Endothelial cell of umbilical vein (primary cell): ENCODE results near the gene CCDC177. TPM values are rescaled to one million over a fixed set of nuclear protein-coding genes. Genes with fewer than 3 reads are reported as not detected.

Experiments
- BruUV-seq: library from RNA; stranded (reverse); fragments of 400-500 nt; replicated peaks from 2 replicates; lab custom pipeline; 2021; lab: Mats Ljungman, UMichigan
- CTCF ChIA-PET: fragments of 300-600, 350-600 bp; sonication (Branson Sonifier 250); formaldehyde crosslinking; loops from one replicate; lab custom pipeline; 2021; ENCODE audit warnings: antibody characterized with exemption, inconsistent platforms; lab: Charles Lee
- POLR2A ChIA-PET: fragments of 300-600, 350-600 bp; sonication (Branson Sonifier 250); formaldehyde crosslinking; loops from one replicate; lab custom pipeline; 2021; ENCODE audit warnings: antibody characterized with exemption, inconsistent platforms; lab: Charles Lee
- DNase-seq: peaks from one replicate; pipeline ENCODE4 v3.0.0-alpha.2; 2011; ENCODE audit warnings: low read depth, low spot score
- FAIRE-seq: peaks from 2 replicates; lab custom pipeline; 2011; peaks lifted over from hg19 to GRCh38; lab: Jason Lieb, UNC
- H2AFZ ChIP-seq: 2 replicates; pipeline ENCODE4 v1.6.0; 2012; ENCODE audit warnings: low read depth, low read length, control low read depth, inconsistent platforms
- H3K27ac ChIP-seq: 2 replicates; pipeline ENCODE4 v1.5.1; 2011; ENCODE audit warnings: low read depth, mild to moderate bottlenecking, control low read depth, low read length, moderate library complexity; ENCODE audit not compliant: insufficient read depth
- H3K27me3 ChIP-seq, 2 experiments: 2 replicates each; pipeline versions ENCODE4 v1.6.0 to v1.6.1; 2011; ENCODE audit warnings: low read length in 2 of 2, mixed read lengths in 1 of 2; ENCODE audit not compliant: control insufficient read depth in 2 of 2, insufficient read depth in 2 of 2
- H3K36me3 ChIP-seq, 2 experiments: 2 replicates in 1 of 2; 3 replicates in 1 of 2; pipeline ENCODE4 v1.5.1; 2011; ENCODE audit warnings: low read length in 2 of 2, mild to moderate bottlenecking in 1 of 2, moderate library complexity in 1 of 2; ENCODE audit not compliant: control insufficient read depth in 2 of 2, insufficient read depth in 2 of 2; ENCODE audit errors: extremely low read depth in 1 of 2
- H3K4me1 ChIP-seq: 3 replicates; pipeline ENCODE4 v1.5.1; 2011; ENCODE audit warnings: mild to moderate bottlenecking, low read length; ENCODE audit not compliant: control insufficient read depth, insufficient read depth; ENCODE audit errors: extremely low read depth
- H3K4me2 ChIP-seq: 2 replicates; pipeline ENCODE4 v1.6.1; 2011; ENCODE audit warnings: low read length, control low read depth, mixed read lengths; ENCODE audit not compliant: insufficient read depth
- H3K4me3 ChIP-seq, 3 experiments: fragments of 200-600 bp in 1 of 3; sonication (generic), shearing (Covaris generic) in 1 of 3; replicated peaks in 1 of 3; 2 replicates each; pipeline ENCODE4 v1.5.1; 2011 to 2016; ENCODE audit warnings: control low read depth in 3 of 3, low read length in 3 of 3, mild to moderate bottlenecking in 2 of 3, inconsistent platforms in 1 of 3, low read depth in 1 of 3, moderate library complexity in 1 of 3; ENCODE audit not compliant: insufficient read depth in 1 of 3
- H3K79me2 ChIP-seq: 2 replicates; pipeline ENCODE4 v1.6.0; 2012; ENCODE audit warnings: low read length, inconsistent platforms; ENCODE audit not compliant: control insufficient read depth, insufficient read depth
- H3K9ac ChIP-seq: replicated peaks from 2 replicates; pipeline ENCODE3; 2011; ENCODE audit warnings: low read length, control low read depth; ENCODE audit not compliant: insufficient read depth; ENCODE audit errors: extremely low read depth
- H3K9me1 ChIP-seq: replicated peaks from 3 replicates; pipeline ENCODE4 v1.6.0; 2011; ENCODE audit warnings: mild to moderate bottlenecking, low read length; ENCODE audit not compliant: control insufficient read depth, insufficient read depth; ENCODE audit errors: extremely low read depth
- H3K9me3 ChIP-seq: replicated peaks from 2 replicates; pipeline ENCODE4 v1.5.1; 2012; ENCODE audit warnings: low read length, inconsistent platforms; ENCODE audit not compliant: control insufficient read depth, insufficient read depth
- H4K20me1 ChIP-seq: replicated peaks from 2 replicates; pipeline ENCODE3; 2011; ENCODE audit warnings: mild to moderate bottlenecking, low read length; ENCODE audit not compliant: control insufficient read depth, insufficient read depth; ENCODE audit errors: extremely low read depth
- CTCF ChIP-seq, 2 donors: IDR thresholded peaks; 1 replicate in 1 of 2; 2 replicates in 1 of 2; pipeline ENCODE4 v1.5.1; 2011; ENCODE audit warnings: low read length in 2 of 2, mild to moderate bottlenecking in 2 of 2, moderate library complexity in 2 of 2, control low read depth in 1 of 2, inconsistent platforms in 1 of 2, low read depth in 1 of 2; ENCODE audit not compliant: insufficient read depth in 1 of 2; ENCODE audit errors: extremely low read depth in 1 of 2
- EZH2 ChIP-seq: IDR thresholded peaks from 2 replicates; pipeline ENCODE4 v1.6.1; 2012; ENCODE audit warnings: borderline replicate concordance, low read depth, mild to moderate bottlenecking, moderate library complexity, low read length, inconsistent platforms; ENCODE audit not compliant: severe bottlenecking
- FOS ChIP-seq: IDR thresholded peaks from 2 replicates; pipeline ENCODE4 v1.6.1; 2011; ENCODE audit warnings: mild to moderate bottlenecking, low read length, moderate library complexity, borderline replicate concordance; ENCODE audit not compliant: insufficient read depth
- GATA2 ChIP-seq: IDR thresholded peaks from 2 replicates; pipeline ENCODE4 v1.7.0; 2011; ENCODE audit warnings: low read depth, mild to moderate bottlenecking, moderate library complexity, mixed read lengths, low read length; ENCODE audit not compliant: insufficient read length, insufficient read depth
- JUN ChIP-seq: IDR thresholded peaks from 2 replicates; pipeline ENCODE4 v1.6.1; 2011; ENCODE audit warnings: borderline replicate concordance, low read depth; ENCODE audit not compliant: insufficient read length, insufficient read depth
- MAX ChIP-seq: IDR thresholded peaks from 2 replicates; pipeline ENCODE4 v1.6.1; 2011; ENCODE audit not compliant: insufficient read depth, insufficient read length
- MYC ChIP-seq: IDR thresholded peaks from one replicate; pipeline ENCODE4 v1.6.1; 2011; ENCODE audit warnings: mild to moderate bottlenecking, low read depth, low read length
- POLR2AphosphoS5 ChIP-seq: IDR thresholded peaks from 2 replicates; pipeline ENCODE4 v1.6.1; 2012; ENCODE audit warnings: low read depth, mild to moderate bottlenecking, control low read depth, low read length, moderate library complexity; ENCODE audit not compliant: insufficient read depth
- dilution Hi-C: fragments of 300-500 bp; cut with MboI; formaldehyde crosslinking; loops from one replicate; pipeline ENCODE4 v1.15.0; 2019; ENCODE audit warnings: low sequenced_read_pairs; ENCODE audit not compliant: extremely low pct_ligation_motif_present
- intact Hi-C: fragments of 100-400 bp; cut with micrococcal nuclease; formaldehyde crosslinking; loops from one replicate; pipeline ENCODE4 v1.10.0; 2022
- polyA plus RNA-seq, 4 experiments: library from polyadenylated mRNA; depleted of rRNA in 3 of 4; stranded (reverse) in 3 of 4; unstranded in 1 of 4; fragments of >200 nt; gene quantifications; 2 replicates each; pipeline versions ENCODE4 v1.2.1 to v1.2.3, GENCODE V29; 2011 to 2012; ENCODE audit warnings: missing spikeins in 1 of 4
- total RNA-seq: library from RNA; stranded (reverse); gene quantifications from 2 replicates; pipeline ENCODE4 v1.2.3, GENCODE V29; 2021

The CCDC177 gene
- total and polyA plus RNA-seq, 2 donors (not counting 3 experiments of a cell fraction or from before 2014, with no cell fraction given) = not detected

- dilution Hi-C loops (no loop called here), intact Hi-C loops (no loop called here)
- H2AFZ ChIP-seq = no peak overlapping the region
- H3K27me3 ChIP-seq = peaks cover 3 to 10% of the 10 kb centered on the region in 2 experiments
- H3K4me3 ChIP-seq = no peak overlapping the region
- ChIA-PET POLR2A (no interaction called here), CTCF (interaction anchor here (0.9 to 5.0 kb wide), 4 partner anchors 9 to 148 kb away, joined by 3 to 135 read pairs (median 10); partner anchors contain the start of gene CCDC177)
- BruUV-seq = no TSS peak
- H3K9me3 ChIP-seq = no peaks in the 10 kb centered on the region
- H3K4me2 ChIP-seq = no peak overlapping the region
- no peaks in the 10 kb centered on the region for H4K20me1 ChIP-seq
- H3K9me1 ChIP-seq = no peaks in the 10 kb centered on the region
- peaks cover 20% of the 10 kb centered on the region for H3K4me1 ChIP-seq
- no peak for TF ChIP-seq CTCF (IDR thresholded peaks at IDR 0.05; ENCODE audit: extremely low read depth in 1 of 2, insufficient read depth in 1 of 2, low read depth in 1 of 2, low read length in 2 of 2)
- TF ChIP-seq MYC = no peak
- TF ChIP-seq FOS = no peak
- no peak for TF ChIP-seq POLR2AphosphoS5
- TF ChIP-seq GATA2 = no peak
- no peak for TF ChIP-seq MAX
- no peak for TF ChIP-seq JUN
- TF ChIP-seq EZH2 = no peak
- no peaks in the 10 kb centered on the region for H3K79me2 ChIP-seq
- no peaks in the 10 kb centered on the region for H3K36me3 ChIP-seq
- no peak overlapping the region for H3K9ac ChIP-seq
- DNase-seq (no peak), FAIRE-seq (no peak)
- no peak overlapping the region for H3K27ac ChIP-seq
These were observed 8.2 kb upstream of the CCDC177 start for GRCh38 chr14:69582829-69583228.
